H1 (cell line): ENCODE measurements around the gene RANBP9. TPM values are rescaled to one million over a fixed set of nuclear protein-coding genes. Genes with fewer than 3 reads are reported as not detected.
A peak's percentile ranks its signal among the peaks of the same experiment; 100 is the strongest.

Source experiments
- CTCF ChIA-PET: fragments of 300-600 bp; sonication (Branson Sonifier 250); formaldehyde crosslinking; loops from one replicate; lab custom pipeline; 2021; ENCODE audit not compliant: partially characterized antibody; lab: Charles Lee
- POLR2A ChIA-PET: fragments of 300-600 bp; sonication (Branson Sonifier 250); formaldehyde crosslinking; loops from one replicate; lab custom pipeline; 2021; ENCODE audit warnings: inconsistent platforms; ENCODE audit not compliant: partially characterized antibody; lab: Charles Lee
- DNase-seq, 2 experiments: peaks; one replicate each; pipeline versions ENCODE4 v3.0.0 to v3.0.0-alpha.2; 2010 to 2022; ENCODE audit warnings: low spot score in 2 of 2, low read depth in 1 of 2, mixed read lengths in 1 of 2
- FAIRE-seq: peaks from 2 replicates; lab custom pipeline; 2011; peaks lifted over from hg19 to GRCh38; lab: Jason Lieb, UNC
- H2AFZ ChIP-seq: 2 replicates; pipeline ENCODE4 v1.8.1; 2012; ENCODE audit warnings: low read length, inconsistent platforms
- H2AK5ac ChIP-seq: 2 replicates; pipeline ENCODE4 v1.6.1; 2013; ENCODE audit warnings: low read depth, low read length
- H2BK120ac ChIP-seq: replicated peaks from 2 replicates; pipeline ENCODE3; 2013; ENCODE audit warnings: low read depth, low read length, inconsistent platforms
- H2BK12ac ChIP-seq: 2 replicates; pipeline ENCODE4 v1.6.1; 2013; ENCODE audit warnings: low read depth, low read length
- H2BK15ac ChIP-seq: 2 replicates; pipeline ENCODE4 v1.6.1; 2013; ENCODE audit warnings: low read length
- H2BK20ac ChIP-seq: 2 replicates; pipeline ENCODE4 v1.6.1; 2013; ENCODE audit warnings: low read length
- H2BK5ac ChIP-seq: 2 replicates; pipeline ENCODE4 v1.6.1; 2013; ENCODE audit warnings: low read depth, low read length
- H3K14ac ChIP-seq: 2 replicates; pipeline ENCODE4 v1.6.1; 2013; ENCODE audit warnings: inconsistent platforms; ENCODE audit not compliant: insufficient read length
- H3K18ac ChIP-seq: 2 replicates; pipeline ENCODE4 v1.6.1; 2013; ENCODE audit warnings: low read length; ENCODE audit errors: extremely low read depth
- H3K23ac ChIP-seq: 2 replicates; pipeline ENCODE4 v1.6.1; 2013; ENCODE audit warnings: inconsistent platforms; ENCODE audit not compliant: insufficient read length
- H3K23me2 ChIP-seq: 2 replicates; pipeline ENCODE4 v1.6.1; 2013; ENCODE audit warnings: low read depth, low read length
- H3K27ac ChIP-seq: 2 replicates; pipeline ENCODE4 v1.6.1; 2011; ENCODE audit warnings: low read depth, low read length, inconsistent platforms
- H3K27me3 ChIP-seq, 4 experiments: replicated peaks in 1 of 4; 1 replicate in 1 of 4; 2 replicates in 3 of 4; pipeline versions ENCODE4 v1.6.1 to v1.8.1; 2011 to 2013; ENCODE audit warnings: low read length in 3 of 4, mild to moderate bottlenecking in 3 of 4, inconsistent platforms in 2 of 4, mixed read lengths in 2 of 4, moderate library complexity in 1 of 4; ENCODE audit not compliant: control insufficient read depth in 3 of 4, insufficient read depth in 3 of 4; ENCODE audit errors: extremely low read depth in 1 of 4
- H3K36me3 ChIP-seq, 4 experiments: 2 replicates each; pipeline versions ENCODE4 v1.6.1 to v1.8.1; 2011 to 2013; ENCODE audit warnings: mild to moderate bottlenecking in 4 of 4, low read length in 3 of 4, moderate library complexity in 2 of 4, control low read depth in 1 of 4, inconsistent platforms in 1 of 4; ENCODE audit not compliant: insufficient read depth in 4 of 4, control insufficient read depth in 2 of 4
- H3K4ac ChIP-seq: replicated peaks from 2 replicates; pipeline ENCODE3; 2013; ENCODE audit warnings: low read length, low read depth, mixed read lengths, inconsistent platforms; ENCODE audit not compliant: insufficient read length
- H3K4me1 ChIP-seq, 4 experiments: replicated peaks in 1 of 4; 1 replicate in 1 of 4; 2 replicates in 3 of 4; pipeline versions ENCODE4 v1.6.1 to v1.8.1; 2011 to 2013; ENCODE audit warnings: low read length in 3 of 4, inconsistent platforms in 2 of 4, mixed read lengths in 1 of 4; ENCODE audit not compliant: insufficient read depth in 4 of 4, control insufficient read depth in 3 of 4
- H3K4me2 ChIP-seq, 2 experiments: 2 replicates each; pipeline versions ENCODE4 v1.6.1 to v1.8.1; 2011 to 2013; ENCODE audit warnings: low read depth in 2 of 2, low read length in 2 of 2, control low read depth in 1 of 2, inconsistent platforms in 1 of 2, mild to moderate bottlenecking in 1 of 2; ENCODE audit not compliant: insufficient read depth in 1 of 2
- H3K4me3 ChIP-seq, 4 experiments: fragments of 200-600, 300-600 bp in 1 of 4; sonication (generic), shearing (Covaris generic), sonication (Bioruptor Twin) in 1 of 4; 2 replicates each; pipeline versions ENCODE4 v1.5.1 to v1.8.1; 2011 to 2016; ENCODE audit warnings: low read length in 4 of 4, low read depth in 3 of 4, control low read depth in 2 of 4, inconsistent platforms in 2 of 4, mild to moderate bottlenecking in 2 of 4, mixed read lengths in 1 of 4, moderate library complexity in 1 of 4; ENCODE audit not compliant: insufficient read depth in 2 of 4; ENCODE audit errors: extremely low read depth in 1 of 4
- H3K56ac ChIP-seq: replicated peaks from 2 replicates; pipeline ENCODE3; 2013; ENCODE audit warnings: low read depth, mild to moderate bottlenecking, mixed read lengths, low read length, inconsistent platforms; ENCODE audit not compliant: insufficient read length
- H3K79me1 ChIP-seq: 2 replicates; pipeline ENCODE4 v1.6.1; 2013; ENCODE audit warnings: low read depth, low read length, control low read depth
- H3K79me2 ChIP-seq, 2 experiments: 2 replicates each; pipeline versions ENCODE4 v1.6.1 to v1.8.1; 2012 to 2013; ENCODE audit warnings: low read length in 2 of 2, mild to moderate bottlenecking in 2 of 2, inconsistent platforms in 1 of 2; ENCODE audit not compliant: insufficient read depth in 2 of 2, control insufficient read depth in 1 of 2
- H3K9ac ChIP-seq, 4 experiments: replicated peaks in 1 of 4; 1 replicate in 1 of 4; 2 replicates in 3 of 4; pipeline versions ENCODE4 v1.6.1 to v1.8.1; 2011 to 2013; ENCODE audit warnings: low read depth in 3 of 4, low read length in 3 of 4, control low read depth in 2 of 4, mild to moderate bottlenecking in 2 of 4, moderate library complexity in 2 of 4, inconsistent platforms in 1 of 4; ENCODE audit errors: extremely low read depth in 1 of 4
- H3K9me3 ChIP-seq, 2 experiments: 2 replicates each; pipeline versions ENCODE4 v1.6.1 to v1.8.1; 2012 to 2013; ENCODE audit warnings: mild to moderate bottlenecking in 2 of 2, moderate library complexity in 2 of 2, control low read depth in 1 of 2, inconsistent platforms in 1 of 2, low read depth in 1 of 2, low read length in 1 of 2, mixed read lengths in 1 of 2; ENCODE audit not compliant: insufficient read depth in 2 of 2
- H4K20me1 ChIP-seq, 2 experiments: replicated peaks in 1 of 2; 2 replicates each; pipeline versions ENCODE3 to v1.8.1; 2011 to 2013; ENCODE audit warnings: inconsistent platforms in 2 of 2, low read length in 2 of 2, mild to moderate bottlenecking in 1 of 2; ENCODE audit not compliant: insufficient read depth in 2 of 2, control insufficient read depth in 1 of 2
- H4K5ac ChIP-seq: 2 replicates; pipeline ENCODE4 v1.6.1; 2013; ENCODE audit warnings: low read length, low read depth, mixed read lengths, inconsistent platforms; ENCODE audit not compliant: insufficient read length
- H4K8ac ChIP-seq: 2 replicates; pipeline ENCODE4 v1.8.0; 2013; ENCODE audit warnings: mild to moderate bottlenecking, moderate library complexity, low read length, inconsistent platforms; ENCODE audit not compliant: insufficient read depth; ENCODE audit errors: extremely low read depth
- H4K91ac ChIP-seq: replicated peaks from 2 replicates; pipeline ENCODE3; 2013; ENCODE audit warnings: low read length, mixed read lengths, inconsistent platforms; ENCODE audit not compliant: insufficient read length
- RBBP5 ChIP-seq: IDR thresholded peaks from 2 replicates; pipeline ENCODE4 v1.7.1; 2012; ENCODE audit warnings: low read depth, mild to moderate bottlenecking, inconsistent platforms, low read length, moderate library complexity, borderline replicate concordance
- WGBS, 2 experiments: shearing (Covaris generic) in 1 of 2; methylation state at CpG; one replicate each; pipeline versions ENCODE4 v1.1.6 to v1.1.7; 2013 to 2015; ENCODE audit warnings: low lambda C conversion rate in 2 of 2, mixed read lengths in 2 of 2, inconsistent platforms in 1 of 2, low coverage in 1 of 2, missing lambda C conversion rate in 1 of 2; ENCODE audit not compliant: insufficient replicate concordance in 2 of 2, insufficient coverage in 1 of 2, insufficient read length in 1 of 2; ENCODE audit errors: extremely low coverage in 1 of 2, missing lambda C conversion rate in 1 of 2; 5-methylcytosine and 5-hydroxymethylcytosine counted together
- polyA plus RNA-seq, 7 experiments: library from polyadenylated mRNA; depleted of rRNA in 3 of 7; stranded (reverse) in 5 of 7; unstranded in 2 of 7; fragments of >200 nt in 5 of 7; fragments of 200-250 nt in 2 of 7; gene quantifications; 1 replicate in 5 of 7; 2 replicates in 1 of 7; 4 replicates in 1 of 7; pipeline versions ENCODE4 v1.2.1 to v1.2.3, GENCODE V29; 2011 to 2013; ENCODE audit warnings: missing spikeins in 2 of 7, mixed read lengths in 2 of 7
- total RNA-seq: library from RNA; stranded (reverse); fragmentation: NEBNext Ultra II Directional; extraction: Animal tissue kit (Norgen Biotek cat#: 25700); gene quantifications from 2 replicates; pipeline ENCODE4 v1.2.1, GENCODE V29; 2021

RANBP9 gene
- total and polyA plus RNA-seq, 2 of the 8 experiments (the other 6 are each of a cell fraction or from before 2014, with no cell fraction given) = 13.0 to 36.7 TPM

DNA sequence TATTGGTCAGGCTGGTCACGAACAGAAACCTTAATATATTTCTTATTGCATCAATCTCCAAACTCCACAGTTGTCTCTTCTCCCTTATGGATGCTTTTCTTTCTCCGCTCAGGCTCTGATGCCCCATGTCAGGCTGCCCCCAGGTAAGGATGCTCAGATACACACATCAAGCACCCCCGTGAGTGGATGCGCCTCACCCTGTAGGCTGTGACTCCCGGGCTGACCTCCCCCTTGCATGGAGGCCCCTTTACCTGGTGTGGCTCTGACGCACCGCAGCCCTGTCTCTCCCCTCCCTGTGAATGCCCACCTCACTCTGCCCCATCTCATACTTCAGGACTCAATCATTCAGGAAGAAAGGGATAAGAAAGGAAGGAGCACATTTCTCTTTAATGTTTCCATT lies 19.1 kb upstream of the RANBP9 start:
- H3K14ac ChIP-seq = no peak overlapping the region
- DNase-seq (no peak), FAIRE-seq (no peak)
- no peak overlapping the region for H2BK120ac ChIP-seq
- H3K79me2 ChIP-seq = no peaks in the 10 kb centered on the region
- no peak for TF ChIP-seq RBBP5
- ChIA-PET POLR2A (interaction anchor here (1.2 kb wide), 1 partner anchor 156 kb away, joined by 3 read pairs; the partner anchor contains the start of gene SIRT5), CTCF (no interaction called here)
- H3K4me2 ChIP-seq = no peak overlapping the region
- H4K20me1 ChIP-seq = no peaks in the 10 kb centered on the region
- no peak overlapping the region for H3K27ac ChIP-seq
- no peaks in the 10 kb centered on the region for H3K36me3 ChIP-seq
- H3K9ac ChIP-seq = 0 out of 7 replicates have a peak overlapping the region, but pooled peaks of 1 of the 4 experiments have one; percentile 18
- no peak overlapping the region for H3K56ac ChIP-seq
- H2BK5ac ChIP-seq = no peak overlapping the region
- H3K27me3 ChIP-seq = no peaks in the 10 kb centered on the region
- 89% methylated on average over 7 of the region's 7 CpGs; no CpG with 5 or more reads in 1 of the 2 experiments for WGBS, 2 experiments
- H3K9me3 ChIP-seq = no peaks in the 10 kb centered on the region
- H3K18ac ChIP-seq = no peak overlapping the region
- H3K4me3 ChIP-seq = no peak overlapping the region
- no peak overlapping the region for H4K91ac ChIP-seq
- no peak overlapping the region for H2AK5ac ChIP-seq
- H4K5ac ChIP-seq = no peak overlapping the region
- no peak overlapping the region for H3K4ac ChIP-seq
- H3K79me1 ChIP-seq = no peaks in the 10 kb centered on the region
- H2BK20ac ChIP-seq = no peak overlapping the region
- no peaks in the 10 kb centered on the region for H3K23me2 ChIP-seq
- no peak overlapping the region for H2BK12ac ChIP-seq
- no peak overlapping the region for H2AFZ ChIP-seq
- H3K4me1 ChIP-seq = no peaks in the 10 kb centered on the region
- no peak overlapping the region for H2BK15ac ChIP-seq
- H3K23ac ChIP-seq = no peak overlapping the region
- no peak overlapping the region for H4K8ac ChIP-seq
